ENCODE results near the gene MRO. TPM values are rescaled to one million over a fixed set of nuclear protein-coding genes. Genes with fewer than 3 reads are reported as not detected.
A peak's percentile ranks its signal among the peaks of the same experiment; 100 is the strongest.

MRO gene
- total RNA-seq, 2 donors from 2014 or later, result 2.1 to 2.6 TPM

GRCh38 chr18:50757358-50757757 lies 62.5 kb downstream of the MRO start:
- Histone ChIP-seq H3K27me3 (no peaks in the 10 kb centered on the region), H3K36me3 (no peaks in the 10 kb centered on the region), H3K9me3 (no peaks in the 10 kb centered on the region), H3K4me1 (no peaks in the 10 kb centered on the region), H3K27ac (no peak overlapping the region), H3K4me3 (no peak overlapping the region)
- no peak for TF ChIP-seq CTCF (IDR thresholded peaks at IDR 0.05)
- no peak for DNase-seq (ENCODE audit: low spot score)

- TF ChIP-seq CTCF (IDR thresholded peaks at IDR 0.05), result no peak
- Histone ChIP-seq H3K27ac (no peak overlapping the region), H3K4me3 (no peak overlapping the region), H3K27me3 (no peaks in the 10 kb centered on the region), H3K36me3 (no peaks in the 10 kb centered on the region), H3K4me1 (no peaks in the 10 kb centered on the region), H3K9me3 (no peaks in the 10 kb centered on the region)
- no peak for DNase-seq (ENCODE audit: low spot score)
Observed at GRCh38 chr18:50754297-50754696, 65.5 kb downstream of the MRO start.

DNA sequence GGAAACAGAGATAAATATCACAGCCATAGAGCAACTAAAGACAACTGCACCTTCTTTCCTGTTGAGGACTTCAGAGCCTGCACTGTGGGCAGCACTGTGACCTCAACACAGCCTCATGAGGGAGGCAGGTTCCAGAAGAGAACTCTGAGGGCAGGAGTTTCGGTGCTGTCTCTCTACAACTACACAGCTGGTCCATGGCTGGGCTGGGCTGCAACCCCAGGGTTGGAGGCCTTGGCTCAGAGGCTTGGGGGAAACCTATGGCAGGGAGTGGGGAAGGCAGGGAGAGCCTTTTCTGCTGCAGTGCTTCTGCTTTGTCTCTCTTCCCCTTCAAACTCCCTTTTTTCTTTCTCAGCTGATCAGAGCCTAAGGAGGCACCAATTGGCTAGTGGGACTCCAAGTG lies 66.5 kb downstream of the MRO start:
- Histone ChIP-seq H3K4me1 (peaks cover 0 to 4% of the 10 kb centered on the region in 2 donors), H3K9me3 (no peaks in the 10 kb centered on the region), H3K4me3 (no peak overlapping the region), H3K36me3 (no peaks in the 10 kb centered on the region), H3K27ac (no peak overlapping the region), H3K27me3 (no peaks in the 10 kb centered on the region)
- no peak for TF ChIP-seq CTCF (IDR thresholded peaks at IDR 0.05)
- DNase-seq (ENCODE audit: low spot score), result no peak

DNA sequence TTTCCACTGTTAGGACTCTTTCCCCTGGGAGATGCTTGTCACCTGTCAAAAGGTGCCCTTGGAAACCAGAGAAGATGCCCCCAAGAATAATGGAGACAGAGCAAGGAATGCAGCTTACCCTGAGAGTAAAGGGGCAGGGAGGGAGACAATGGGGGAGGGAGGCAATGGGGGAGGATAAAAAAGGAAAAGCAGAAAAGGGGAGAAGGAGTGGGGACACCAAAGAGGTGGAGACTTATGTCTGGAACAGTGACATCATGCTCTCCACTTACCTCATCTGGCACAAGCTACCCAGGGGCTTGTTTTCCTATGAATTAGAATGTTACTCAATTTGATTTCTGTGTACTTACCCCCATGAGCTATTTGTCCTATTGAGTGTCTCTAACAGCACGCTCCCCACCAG lies 67.9 kb downstream of the MRO start:
- no peak overlapping the region for H3K4me3 ChIP-seq
- peaks cover 0 to 3% of the 10 kb centered on the region in 2 donors for H3K9me3 ChIP-seq
- no peak for TF ChIP-seq CTCF (IDR thresholded peaks at IDR 0.05)
- H3K27me3 ChIP-seq, result no peaks in the 10 kb centered on the region
- DNase-seq (ENCODE audit: low spot score), result no peak
- no peaks in the 10 kb centered on the region for H3K36me3 ChIP-seq
- H3K27ac ChIP-seq, result no peak overlapping the region
- peaks cover 0 to 4% of the 10 kb centered on the region in 2 donors for H3K4me1 ChIP-seq

- no peak for TF ChIP-seq CTCF (IDR thresholded peaks at IDR 0.05)
- peak; percentile 30 for DNase-seq (ENCODE audit: low spot score)
- Histone ChIP-seq H3K27ac (no peak overlapping the region), H3K27me3 (no peaks in the 10 kb centered on the region), H3K4me3 (no peak overlapping the region), H3K4me1 (peaks cover 0 to 4% of the 10 kb centered on the region in 2 donors), H3K9me3 (peaks cover 0 to 3% of the 10 kb centered on the region in 2 donors), H3K36me3 (no peaks in the 10 kb centered on the region)
Observed at GRCh38 chr18:50751490-50751889, 68.3 kb downstream of the MRO start.

DNA sequence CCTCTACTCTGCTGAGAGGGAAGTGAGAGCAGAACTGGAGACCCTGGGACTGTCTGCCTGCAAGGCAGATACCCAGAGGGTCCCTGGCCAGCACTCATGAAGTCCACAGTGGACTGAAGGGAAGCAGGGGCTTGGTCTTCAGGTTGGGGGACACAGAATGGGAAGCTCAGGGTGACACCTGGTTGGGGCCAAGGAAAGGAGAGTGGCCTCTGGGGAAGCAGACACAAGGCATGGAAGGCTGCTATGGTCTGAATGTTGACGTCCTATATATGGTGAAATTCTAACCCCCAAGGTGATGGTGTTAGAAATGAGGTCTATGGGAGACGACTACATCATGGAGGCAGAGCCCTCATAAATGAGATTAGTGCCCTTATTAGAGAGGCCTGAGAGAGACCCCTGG lies 69.3 kb downstream of the MRO start:
- H3K9me3 ChIP-seq, result peaks cover 0 to 3% of the 10 kb centered on the region in 2 donors
- peak; percentile 18 for DNase-seq (ENCODE audit: low spot score)
- no peak overlapping the region for H3K27ac ChIP-seq
- H3K4me3 ChIP-seq, result no peak overlapping the region
- no peak for TF ChIP-seq CTCF (IDR thresholded peaks at IDR 0.05)
- no peaks in the 10 kb centered on the region for H3K27me3 ChIP-seq
- no peaks in the 10 kb centered on the region for H3K36me3 ChIP-seq
- H3K4me1 ChIP-seq, result peaks cover 0 to 4% of the 10 kb centered on the region in 2 donors
